Calu3 (cell line): ENCODE results near the gene FAXDC2. TPM values are rescaled to one million over a fixed set of nuclear protein-coding genes. Genes with fewer than 3 reads are reported as not detected.

ENCODE experiments used
- BruUV-seq: library from RNA; stranded (reverse); fragments of 400-500 nt; replicated peaks from 2 replicates; lab custom pipeline; 2021; lab: Mats Ljungman, UMichigan
- CTCF ChIA-PET: fragments of 300-600 bp; sonication (Branson Sonifier 250); formaldehyde crosslinking; loops from one replicate; lab custom pipeline; 2022; ENCODE audit warnings: antibody characterized with exemption; lab: Charles Lee
- DNase-seq: peaks from one replicate; pipeline ENCODE4 v3.0.0; 2022
- H3K27ac Mint-ChIP-seq: one replicate; pipeline ENCODE4 v1.8.0; 2022; ENCODE audit warnings: mixed read lengths; ENCODE audit not compliant: unreplicated experiment
- H3K27me3 Mint-ChIP-seq: one replicate; pipeline ENCODE4 v1.8.0; 2022; ENCODE audit warnings: mixed read lengths; ENCODE audit not compliant: unreplicated experiment
- H3K36me3 Mint-ChIP-seq: one replicate; pipeline ENCODE4 v1.8.0; 2022; ENCODE audit warnings: mild to moderate bottlenecking, moderate library complexity, mixed read lengths; ENCODE audit not compliant: insufficient read depth, unreplicated experiment
- H3K4me1 Mint-ChIP-seq: one replicate; pipeline ENCODE4 v1.8.0; 2022; ENCODE audit warnings: mild to moderate bottlenecking, low read depth, mixed read lengths; ENCODE audit not compliant: unreplicated experiment
- H3K4me3 Mint-ChIP-seq: one replicate; pipeline ENCODE4 v1.8.0; 2022; ENCODE audit warnings: mild to moderate bottlenecking, low read depth, moderate library complexity, mixed read lengths; ENCODE audit not compliant: unreplicated experiment
- H3K9me3 Mint-ChIP-seq: one replicate; pipeline ENCODE4 v1.8.0; 2022; ENCODE audit warnings: low read depth, mixed read lengths; ENCODE audit not compliant: unreplicated experiment
- CTCF ChIP-seq: fragments of 200-600 bp; IDR thresholded peaks from one replicate; pipeline ENCODE4 v1.8.0; 2022; ENCODE audit warnings: antibody characterized with exemption; ENCODE audit not compliant: unreplicated experiment
- intact Hi-C: fragments of 100-400 bp; cut with micrococcal nuclease; formaldehyde crosslinking; loops from one replicate; pipeline ENCODE4 v1.10.0; 2022; ENCODE audit not compliant: unreplicated experiment
- total RNA-seq: library from RNA; stranded (reverse); gene quantifications from 2 replicates; pipeline ENCODE4 v1.2.3, GENCODE V29; 2022

FAXDC2 gene
- total RNA-seq, 1 experiment from 2014 or later: not detected

- no TSS peak for BruUV-seq
- Mint-ChIP-seq H3K27ac (peak overlapping the region; percentile 17), H3K4me3 (no peak overlapping the region), H3K9me3 (no peaks in the 10 kb centered on the region), H3K27me3 (no peaks in the 10 kb centered on the region), H3K36me3 (peaks cover 49% of the 10 kb centered on the region), H3K4me1 (peaks cover 9% of the 10 kb centered on the region)
- CTCF ChIA-PET: no interaction called here
- DNase-seq: no peak
- intact Hi-C loops: no loop called here
- no peak for TF ChIP-seq CTCF
Measured at GRCh38 chr5:154819546-154819945, 30.9 kb downstream of the FAXDC2 start.

GRCh38 chr5:154818471-154819116 is 31.8 kb downstream of the FAXDC2 start:
- peaks cover 56% of the 10 kb centered on the region for H3K36me3 Mint-ChIP-seq
- CTCF ChIA-PET: no interaction called here
- intact Hi-C loops: no loop called here
- H3K9me3 Mint-ChIP-seq: no peaks in the 10 kb centered on the region
- TF ChIP-seq CTCF: no peak
- no peaks in the 10 kb centered on the region for H3K27me3 Mint-ChIP-seq
- DNase-seq: no peak
- no TSS peak for BruUV-seq
- H3K4me3 Mint-ChIP-seq: no peak overlapping the region
- peaks cover 9% of the 10 kb centered on the region for H3K4me1 Mint-ChIP-seq
- no peak overlapping the region for H3K27ac Mint-ChIP-seq

- no peaks in the 10 kb centered on the region for H3K9me3 Mint-ChIP-seq
- peaks cover 63% of the 10 kb centered on the region for H3K36me3 Mint-ChIP-seq
- CTCF ChIA-PET: no interaction called here
- intact Hi-C loops: no loop called here
- no peak for DNase-seq
- H3K4me3 Mint-ChIP-seq: no peak overlapping the region
- H3K27me3 Mint-ChIP-seq: no peaks in the 10 kb centered on the region
- no peak overlapping the region for H3K27ac Mint-ChIP-seq
- BruUV-seq: no TSS peak
- H3K4me1 Mint-ChIP-seq: peaks cover 9% of the 10 kb centered on the region
- no peak for TF ChIP-seq CTCF
Measured at GRCh38 chr5:154817815-154818214, 32.6 kb downstream of the FAXDC2 start.

- CTCF ChIA-PET: no interaction called here
- intact Hi-C loops: no loop called here
- no peaks in the 10 kb centered on the region for H3K27me3 Mint-ChIP-seq
- BruUV-seq: TSS peak; percentile 32
- H3K36me3 Mint-ChIP-seq: peaks cover 72% of the 10 kb centered on the region
- H3K4me1 Mint-ChIP-seq: peaks cover 9% of the 10 kb centered on the region
- no peak overlapping the region for H3K27ac Mint-ChIP-seq
- no peak overlapping the region for H3K4me3 Mint-ChIP-seq
- no peaks in the 10 kb centered on the region for H3K9me3 Mint-ChIP-seq
- no peak for TF ChIP-seq CTCF
- no peak for DNase-seq
Measured at GRCh38 chr5:154816891-154817492, 33.4 kb downstream of the FAXDC2 start.
